Kidney (tissue), 14 donors: ENCODE results near the gene NBL1. TPM values are rescaled to one million over a fixed set of nuclear protein-coding genes. Genes with fewer than 3 reads are reported as not detected.
"Not testable (repeated sequence)": the region's sequence is repeated elsewhere in the genome, so short reads cannot be mapped to it uniquely, and the experiment has no call there.

Experiments used
- DNase-seq, 5 donors: peaks; one replicate each; pipeline ENCODE4 v3.0.0-alpha.2; 2013 to 2020
- FAIRE-seq: peaks from 2 replicates; lab custom pipeline; 2012; peaks lifted over from hg19 to GRCh38; lab: Jason Lieb, UNC
- H3K27ac ChIP-seq, 2 donors: one replicate each; pipeline ENCODE4 v1.7.0; 2013; ENCODE audit warnings: low read depth in 2 of 2, low read length in 2 of 2, inconsistent platforms in 1 of 2
- H3K27me3 ChIP-seq: one replicate; pipeline ENCODE4 v1.7.1; 2013; ENCODE audit warnings: low read length, inconsistent platforms; ENCODE audit not compliant: control insufficient read depth, insufficient read depth
- H3K36me3 ChIP-seq, 3 donors: one replicate each; pipeline versions ENCODE4 v1.7.0 to v1.7.1; 2013; ENCODE audit warnings: low read length in 3 of 3, control low read depth in 1 of 3, inconsistent platforms in 1 of 3; ENCODE audit not compliant: insufficient read depth in 3 of 3, control insufficient read depth in 2 of 3
- H3K4me1 ChIP-seq, 3 donors: one replicate each; pipeline versions ENCODE4 v1.7.0 to v1.7.1; 2013; ENCODE audit warnings: low read length in 3 of 3, inconsistent platforms in 1 of 3, low read depth in 1 of 3; ENCODE audit not compliant: control insufficient read depth in 2 of 3, insufficient read depth in 2 of 3
- H3K4me3 ChIP-seq, 3 donors: one replicate each; pipeline versions ENCODE4 v1.7.0 to v1.8.1; 2013; ENCODE audit warnings: low read length in 3 of 3, control low read depth in 1 of 3, inconsistent platforms in 1 of 3
- H3K9ac ChIP-seq, 3 donors: one replicate each; pipeline versions ENCODE4 v1.7.0 to v1.7.1; 2013; ENCODE audit warnings: low read length in 3 of 3, control low read depth in 1 of 3, inconsistent platforms in 1 of 3
- H3K9me3 ChIP-seq, 3 donors: one replicate each; pipeline versions ENCODE4 v1.7.0 to v1.7.1; 2013; ENCODE audit warnings: low read length in 3 of 3, control low read depth in 1 of 3, inconsistent platforms in 1 of 3; ENCODE audit not compliant: control insufficient read depth in 2 of 3, insufficient read depth in 1 of 3
- CTCF ChIP-seq: IDR thresholded peaks from 3 replicates; pipeline ENCODE4 v1.5.1; 2012; ENCODE audit warnings: mild to moderate bottlenecking, moderate library complexity, borderline replicate concordance; ENCODE audit not compliant: insufficient read depth; ENCODE audit errors: extremely low read depth
- intact Hi-C: fragments of 100-400 bp; cut with DNase I; formaldehyde crosslinking; loops from one replicate; pipeline ENCODE4 v1.11.1; 2022
- polyA plus RNA-seq: library from polyadenylated mRNA; stranded (reverse); fragments of 350-450 nt; fragmentation: Illumina TruSeq; extraction: RNeasy Lipid Tissue Mini Kit (QIAGEN cat#74804); gene quantifications from one replicate; pipeline ENCODE4 v1.2.3, GENCODE V29; 2014; ENCODE audit warnings: low read depth, low replicate concordance; ENCODE audit not compliant: insufficient read depth
- total RNA-seq: library from RNA; stranded (reverse); fragmentation: NEBNext Ultra II Directional; extraction: Animal tissue kit (Norgen Biotek cat#: 25700); gene quantifications from one replicate; pipeline ENCODE4 v1.2.1, GENCODE V29; 2021
- donor health status: control.
- donor health status: control.
- donor health status: control.
- donor health status: control.
- donor health status: control.
- donor health status: DM: yes; HTN: yes; CAD: no.
- donor health status: Normal renal cell carcinoma (clear cell type).

The NBL1 gene
- total and polyA plus RNA-seq, 2 donors from 2014 or later = 47.4 to 141 TPM

GRCh38 chr1:19637606-19638005 lies 6.5 kb upstream of the NBL1 start:
- Histone ChIP-seq H3K9me3 (no peaks in the 10 kb centered on the region), H3K9ac (no peak overlapping the region), H3K27me3 (no peaks in the 10 kb centered on the region), H3K27ac (no peak overlapping the region), H3K36me3 (no peaks in the 10 kb centered on the region), H3K4me1 (peaks cover 0 to 12% (median 6%) of the 10 kb centered on the region in 3 donors), H3K4me3 (no peak overlapping the region)
- FAIRE-seq = no peak
- no peak for TF ChIP-seq CTCF
- no peak for DNase-seq
- intact Hi-C loops = no loop called here

- H3K27ac ChIP-seq, H3K4me3 ChIP-seq, H3K27me3 ChIP-seq, intact Hi-C loops, H3K9ac ChIP-seq, FAIRE-seq, H3K9me3 ChIP-seq, H3K36me3 ChIP-seq, DNase-seq: not testable (repeated sequence)
- H3K4me1 ChIP-seq = peaks cover 0 to 15% (median 11%) of the 10 kb centered on the region in 3 donors
Observed at GRCh38 chr1:19639228-19639627, 4.9 kb upstream of the NBL1 start.

GRCh38 chr1:19639999-19640362 lies 4.1 kb upstream of the NBL1 start:
- H3K4me3 ChIP-seq = no peak overlapping the region
- peaks cover 0 to 15% (median 11%) of the 10 kb centered on the region in 3 donors for H3K4me1 ChIP-seq
- no peak for DNase-seq
- intact Hi-C loops = loop anchor here (10.0 kb wide), 1 partner anchor 155 kb away; the partner anchor contains the start of gene CAPZB
- no peaks in the 10 kb centered on the region for H3K27me3 ChIP-seq
- H3K27ac ChIP-seq = no peak overlapping the region
- H3K9me3 ChIP-seq = no peaks in the 10 kb centered on the region
- H3K9ac ChIP-seq = no peak overlapping the region
- FAIRE-seq = no peak
- no peaks in the 10 kb centered on the region for H3K36me3 ChIP-seq
- TF ChIP-seq CTCF = no peak

- H3K9ac ChIP-seq = no peak overlapping the region
Observed at GRCh38 chr1:19640363-19641316, 3.5 kb upstream of the NBL1 start.

More at GRCh38 chr1:19640363-19641316, 3.5 kb upstream of the NBL1 start:
- Histone ChIP-seq H3K36me3 (no peaks in the 10 kb centered on the region), H3K9me3 (no peaks in the 10 kb centered on the region), H3K4me1 (peaks cover 0 to 15% (median 11%) of the 10 kb centered on the region in 3 donors), H3K4me3 (no peak overlapping the region), H3K27me3 (no peaks in the 10 kb centered on the region), H3K27ac (no peak overlapping the region)
- DNase-seq (peak in 3 of 5 donors; percentile 58 to 74 (median 61)), FAIRE-seq (no peak)
- intact Hi-C loops = loop anchor here (10.0 kb wide), 1 partner anchor 156 kb away; the partner anchor contains the start of gene CAPZB
- TF ChIP-seq CTCF = no peak
